Keratinocyte (primary cell): ENCODE data around the gene PLXDC1.

Source experiments
- CTCF ChIP-seq, 3 experiments: IDR thresholded peaks in 1 of 3; conservative IDR thresholded peaks in 1 of 3; optimal IDR thresholded peaks in 1 of 3; 2 replicates in 2 of 3; 3 replicates in 1 of 3; pipeline versions ENCODE3 to v1.5.1; 2011; ENCODE audit warnings: low read length in 3 of 3, mild to moderate bottlenecking in 3 of 3, moderate library complexity in 2 of 3, control low read depth in 1 of 3, inconsistent platforms in 1 of 3; ENCODE audit not compliant: insufficient read depth in 2 of 3; ENCODE audit errors: extremely low read depth in 1 of 3
- EZH2 ChIP-seq: IDR thresholded peaks from one replicate; pipeline ENCODE4 v1.6.1; 2012; ENCODE audit warnings: inconsistent platforms, mild to moderate bottlenecking, low read length, moderate library complexity

- TF ChIP-seq CTCF (optimal IDR thresholded peaks at IDR 0.05 in 1 of 3, IDR thresholded peaks at IDR 0.05 in 1 of 3, conservative IDR thresholded peaks at IDR 0.05 in 1 of 3; ENCODE audit: extremely low read depth in 1 of 3, insufficient read depth in 2 of 3, low read length in 3 of 3) = no peak
- TF ChIP-seq EZH2 = no peak
These were observed 46.7 kb upstream of the PLXDC1 start for GRCh38 chr17:39198186-39198566.
